Stimulated activated CD8-positive, alpha-beta memory T cell treated with anti-CD3 and anti-CD28 coated beads, Interleukin-12 subunit alpha, Interleukin-12 subunit beta, amount 100 ng/mL, for 4 hours (primary cell): ENCODE results near the gene SLC24A5.

ENCODE experiments used
- DNase-seq: peaks from one replicate; pipeline ENCODE4 v3.0.0-alpha.2; 2020; ENCODE audit warnings: low read depth

SLC24A5 gene

GRCh38 chr15:48120745-48121144, at the start of gene SLC24A5:
Gene SLC24A5 (plus strand): TSS chr15:48120990. CDS start chr15:48121045, 55 bp downstream.
- DNase-seq = no peak

- no peak for DNase-seq
Measured at GRCh38 chr15:48072941-48073340, 47.8 kb upstream of the SLC24A5 start.

DNA sequence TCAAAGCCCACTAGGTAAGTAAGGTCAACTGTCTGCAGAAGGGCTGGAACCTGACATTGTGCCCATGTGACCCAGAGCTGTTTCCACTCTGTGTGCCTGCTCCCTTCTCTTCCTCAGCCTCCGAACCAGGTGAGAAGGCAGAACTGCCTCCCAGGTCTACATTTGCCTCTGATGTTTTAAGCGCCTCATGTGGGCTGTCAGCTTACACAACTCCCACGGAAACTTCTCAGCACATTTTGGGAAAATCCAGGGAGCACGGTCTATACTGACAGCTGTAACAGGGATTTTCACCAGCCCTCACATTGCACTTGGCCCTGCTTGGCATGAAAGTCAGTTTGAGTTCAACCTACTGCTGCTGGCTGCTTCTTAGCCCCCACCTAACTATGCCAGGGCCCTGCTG, 46.9 kb upstream of the SLC24A5 start:
- no peak for DNase-seq

- DNase-seq = no peak
Measured at GRCh38 chr15:48076454-48076853, 44.3 kb upstream of the SLC24A5 start.

DNA sequence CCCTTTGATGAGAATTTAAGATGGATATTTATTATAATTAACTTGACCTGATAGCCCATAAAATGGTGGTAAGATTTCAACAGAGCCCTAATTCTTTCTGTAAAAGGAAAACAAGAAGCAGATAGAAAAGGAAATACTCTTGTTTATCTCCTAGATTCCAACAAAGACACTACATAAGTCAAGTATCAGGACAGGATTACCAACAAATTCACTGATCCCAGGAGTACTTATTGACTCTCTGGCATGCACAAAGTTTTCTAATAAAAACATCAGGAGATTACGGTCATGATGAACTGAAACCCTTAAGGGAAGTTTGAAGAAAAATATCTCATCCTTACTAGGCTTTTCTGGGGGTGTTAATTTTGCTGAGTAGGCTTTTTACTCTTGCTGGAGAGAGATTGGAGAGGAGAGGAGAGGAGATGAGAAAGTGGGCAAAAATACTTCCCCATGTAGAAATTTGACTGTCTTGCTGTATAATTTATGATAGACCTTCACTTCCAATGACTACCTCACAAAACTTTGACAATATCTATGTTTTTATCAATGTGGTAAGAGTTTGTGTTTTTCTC, 43.1 kb upstream of the SLC24A5 start:
- DNase-seq = no peak

DNA sequence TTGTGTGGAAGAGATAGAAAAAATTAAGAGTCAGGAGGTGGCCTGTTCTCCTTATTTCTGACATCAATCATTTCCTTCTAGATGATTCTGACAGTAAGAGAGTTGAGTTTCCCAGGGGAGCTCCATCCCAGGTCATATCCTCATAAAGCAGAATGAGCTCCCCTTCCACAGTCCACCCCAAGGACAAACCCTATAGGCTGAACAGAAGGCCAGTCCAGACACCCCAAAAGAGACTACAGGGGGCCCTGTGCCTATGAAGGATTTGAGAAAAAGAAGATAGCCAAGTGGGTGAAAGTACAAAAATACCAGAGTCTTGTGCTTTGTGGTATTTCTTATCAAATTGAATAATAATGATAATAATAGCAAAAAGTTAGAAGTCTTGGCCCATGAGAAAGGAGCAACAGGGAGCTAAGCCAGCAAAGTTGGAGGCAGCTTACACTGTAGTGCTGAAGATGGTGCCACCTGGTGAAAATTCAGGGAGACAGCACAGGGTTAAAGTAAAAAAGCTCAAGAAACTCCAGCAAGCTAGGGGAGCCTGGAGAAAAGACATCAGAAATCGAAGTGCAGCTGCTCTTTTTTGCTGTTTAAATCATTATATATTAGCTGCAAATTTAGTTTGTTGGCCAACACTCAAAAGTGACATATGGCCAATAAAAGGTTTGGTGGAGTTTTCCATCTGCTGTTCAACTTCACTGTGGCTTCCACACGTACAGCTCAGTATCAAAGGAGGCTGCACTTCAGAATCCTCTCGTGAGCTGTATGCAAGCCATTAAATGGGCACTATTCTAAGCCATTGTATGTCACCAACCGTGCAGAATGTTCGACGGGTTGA, 35.8 kb upstream of the SLC24A5 start:
- DNase-seq = no peak

GRCh38 chr15:48085591-48085930, 35.2 kb upstream of the SLC24A5 start:
- DNase-seq = no peak

DNA sequence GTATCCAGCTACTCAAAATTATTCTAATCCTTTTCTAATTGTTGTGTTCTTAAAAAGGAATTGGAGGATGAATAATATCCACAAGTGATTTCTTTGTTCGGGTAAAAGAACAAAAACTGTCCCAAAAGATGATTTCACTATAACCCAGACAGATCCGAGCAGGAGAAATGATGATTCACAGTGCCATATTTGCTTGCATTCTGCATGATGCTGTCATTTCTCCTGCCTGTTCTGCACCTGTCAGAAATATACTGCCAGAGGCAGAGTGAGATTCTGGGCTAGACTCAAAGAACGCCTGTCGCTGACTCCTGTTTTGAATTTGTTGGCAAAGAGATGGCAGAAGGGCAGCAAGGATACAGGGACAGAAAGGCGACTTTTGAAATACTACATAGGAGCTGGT, 34.7 kb upstream of the SLC24A5 start:
- DNase-seq = no peak

GRCh38 chr15:48086576-48086975, 34.2 kb upstream of the SLC24A5 start:
- DNase-seq = no peak

- DNase-seq = no peak
Measured at GRCh38 chr15:48087844-48088243, 32.9 kb upstream of the SLC24A5 start.

DNA sequence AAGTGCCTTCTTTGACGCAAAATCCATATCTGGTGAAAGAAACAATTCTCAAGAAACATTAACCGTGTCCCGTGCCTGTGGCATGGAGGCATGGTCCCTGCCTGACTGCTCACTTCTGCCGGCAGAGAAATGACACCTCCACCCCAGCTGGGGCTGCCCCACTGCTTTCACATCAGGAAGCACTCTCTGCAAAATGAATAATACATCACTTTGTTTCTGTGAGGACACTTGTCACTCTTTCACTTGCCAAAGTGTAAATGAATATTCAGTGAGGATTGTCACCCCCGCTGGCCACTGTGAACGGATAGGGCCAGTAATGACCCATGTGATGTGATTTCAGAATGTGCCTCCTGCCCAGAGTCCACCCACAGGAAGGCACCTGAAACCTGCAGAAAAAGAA, 31.1 kb upstream of the SLC24A5 start:
- DNase-seq = no peak

GRCh38 chr15:48090115-48090514, 30.7 kb upstream of the SLC24A5 start:
- no peak for DNase-seq

DNA sequence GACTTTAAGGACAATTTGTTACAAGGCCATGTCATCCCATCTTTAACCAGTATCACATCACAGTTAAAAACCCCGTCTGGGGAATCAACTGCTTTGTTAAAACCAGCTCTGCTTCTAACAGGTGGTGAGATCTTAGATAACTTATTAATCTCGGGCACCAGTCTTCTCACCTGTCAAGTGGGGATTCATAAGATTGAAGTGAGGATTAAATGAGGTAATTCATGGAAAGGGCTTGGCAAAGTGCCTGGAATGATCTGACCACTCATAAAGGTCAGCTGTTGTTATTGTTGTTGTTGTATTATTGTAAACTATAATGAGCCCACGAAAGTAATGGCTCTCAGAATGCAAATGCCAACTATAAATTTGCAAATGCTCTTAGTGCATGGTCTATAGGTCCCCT, 30.1 kb upstream of the SLC24A5 start:
- DNase-seq = no peak

DNA sequence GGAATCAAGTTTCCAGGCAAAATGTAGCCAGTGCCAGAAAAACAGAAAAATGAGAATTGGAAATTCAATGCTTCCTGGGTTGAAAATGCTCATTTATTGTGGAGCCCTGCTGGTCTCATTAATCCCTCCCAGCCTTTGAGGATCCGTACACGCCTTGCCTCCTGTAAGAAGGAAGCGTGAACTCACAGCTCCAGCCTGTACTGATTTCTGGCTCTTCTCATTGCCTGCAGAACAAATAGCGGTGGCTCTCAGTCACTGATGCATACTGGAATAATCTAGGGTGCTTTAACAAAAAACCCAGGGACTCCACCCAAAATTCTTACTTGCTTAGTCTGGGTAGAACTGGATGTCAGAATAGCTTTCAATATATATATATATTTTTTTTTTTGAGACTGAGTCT, 29.3 kb upstream of the SLC24A5 start:
- no peak for DNase-seq

GRCh38 chr15:48096355-48096786, 24.4 kb upstream of the SLC24A5 start:
- DNase-seq = no peak

DNA sequence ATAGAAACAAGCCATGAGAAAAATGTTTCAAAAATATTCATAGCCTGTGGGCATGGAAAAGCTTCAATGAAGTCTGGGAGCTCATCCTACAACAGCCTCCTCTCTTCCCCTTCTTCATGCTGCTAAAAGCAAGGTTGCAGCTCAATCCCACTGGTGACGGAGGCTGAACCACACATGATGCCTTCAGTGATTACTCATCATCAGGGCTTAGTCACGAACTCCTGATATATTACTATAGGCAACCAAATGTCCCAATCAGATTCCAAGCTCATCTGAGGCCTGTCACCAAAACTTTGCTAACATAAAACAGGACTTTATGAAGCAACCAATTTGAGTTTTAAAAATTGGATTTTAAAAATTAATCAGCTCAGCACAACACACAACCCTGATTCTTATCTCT, 24.0 kb upstream of the SLC24A5 start:
- no peak for DNase-seq

GRCh38 chr15:48097264-48097663, 23.5 kb upstream of the SLC24A5 start:
- DNase-seq = no peak

- DNase-seq = no peak
Measured at GRCh38 chr15:48101376-48101961, 19.3 kb upstream of the SLC24A5 start.

DNA sequence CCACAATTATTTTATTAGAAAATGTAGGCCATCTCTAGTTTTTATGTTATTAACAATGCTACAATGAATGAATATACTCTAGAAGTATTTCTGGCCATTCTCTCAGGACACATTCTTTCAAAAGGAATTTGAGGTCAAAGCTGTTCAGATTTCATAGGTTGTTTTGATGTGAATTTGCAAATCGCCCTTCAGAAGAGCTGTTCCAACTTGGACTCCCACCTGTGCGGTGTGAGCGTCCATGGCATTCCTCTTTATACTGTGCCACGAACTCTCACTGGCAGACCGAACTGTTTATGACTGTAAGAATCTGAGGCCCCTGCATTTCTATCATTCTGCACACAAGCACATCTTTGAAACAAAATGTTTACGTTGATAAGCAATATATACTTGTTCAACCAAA, 18.6 kb upstream of the SLC24A5 start:
- DNase-seq = no peak

- no peak for DNase-seq
Measured at GRCh38 chr15:48103647-48104046, 17.1 kb upstream of the SLC24A5 start.

- DNase-seq = no peak
Measured at GRCh38 chr15:48105936-48106335, 14.9 kb upstream of the SLC24A5 start.

- DNase-seq = no peak
Measured at GRCh38 chr15:48109212-48109611, 11.6 kb upstream of the SLC24A5 start.

GRCh38 chr15:48109856-48110531, 10.8 kb upstream of the SLC24A5 start:
- DNase-seq = no peak
